ENCODE measurements around the gene SHISA3.

GRCh38 chr4:42446823-42447222 lies 49.5 kb downstream of the SHISA3 start:
- TF ChIP-seq, protein P1, sequence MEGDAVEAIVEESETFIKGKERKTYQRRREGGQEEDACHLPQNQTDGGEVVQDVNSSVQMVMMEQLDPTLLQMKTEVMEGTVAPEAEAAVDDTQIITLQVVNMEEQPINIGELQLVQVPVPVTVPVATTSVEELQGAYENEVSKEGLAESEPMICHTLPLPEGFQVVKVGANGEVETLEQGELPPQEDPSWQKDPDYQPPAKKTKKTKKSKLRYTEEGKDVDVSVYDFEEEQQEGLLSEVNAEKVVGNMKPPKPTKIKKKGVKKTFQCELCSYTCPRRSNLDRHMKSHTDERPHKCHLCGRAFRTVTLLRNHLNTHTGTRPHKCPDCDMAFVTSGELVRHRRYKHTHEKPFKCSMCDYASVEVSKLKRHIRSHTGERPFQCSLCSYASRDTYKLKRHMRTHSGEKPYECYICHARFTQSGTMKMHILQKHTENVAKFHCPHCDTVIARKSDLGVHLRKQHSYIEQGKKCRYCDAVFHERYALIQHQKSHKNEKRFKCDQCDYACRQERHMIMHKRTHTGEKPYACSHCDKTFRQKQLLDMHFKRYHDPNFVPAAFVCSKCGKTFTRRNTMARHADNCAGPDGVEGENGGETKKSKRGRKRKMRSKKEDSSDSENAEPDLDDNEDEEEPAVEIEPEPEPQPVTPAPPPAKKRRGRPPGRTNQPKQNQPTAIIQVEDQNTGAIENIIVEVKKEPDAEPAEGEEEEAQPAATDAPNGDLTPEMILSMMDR (conservative IDR thresholded peaks at IDR 0.05 in 1 of 2, IDR thresholded peaks at IDR 0.05 in 1 of 2; ENCODE audit: low read depth in 1 of 2, low read length in 2 of 2), result no peak
- TF ChIP-seq EZH2 (IDR thresholded peaks at IDR 0.05; ENCODE audit: low read length, missing control alignments), result no peak
